GM19099 (cell line): ENCODE results near the gene C12orf76.

Source experiments
- POLR2A ChIP-seq: IDR thresholded peaks from 3 replicates; pipeline ENCODE4 v1.6.1; 2011; ENCODE audit warnings: low read depth; ENCODE audit not compliant: insufficient read length; ENCODE audit errors: extremely low read depth

The C12orf76 gene

GRCh38 chr12:110035534-110036104 lies 12.7 kb downstream of the C12orf76 start:
- TF ChIP-seq POLR2A: no peak

- TF ChIP-seq POLR2A: no peak
Measured at GRCh38 chr12:110033888-110034287, 14.4 kb downstream of the C12orf76 start.

GRCh38 chr12:110029290-110029815 lies 19.0 kb downstream of the C12orf76 start:
- no peak for TF ChIP-seq POLR2A

- no peak for TF ChIP-seq POLR2A
Measured at GRCh38 chr12:110028323-110028722, 20.0 kb downstream of the C12orf76 start.

- TF ChIP-seq POLR2A: no peak
Measured at GRCh38 chr12:110024051-110024450, 24.3 kb downstream of the C12orf76 start.

GRCh38 chr12:110023059-110023980 lies 25.0 kb downstream of the C12orf76 start:
- no peak for TF ChIP-seq POLR2A

GRCh38 chr12:110020956-110021355 lies 27.4 kb downstream of the C12orf76 start:
- TF ChIP-seq POLR2A: no peak

GRCh38 chr12:110015132-110015531 lies 33.2 kb downstream of the C12orf76 start:
- no peak for TF ChIP-seq POLR2A

GRCh38 chr12:110012659-110013058 lies 35.7 kb downstream of the C12orf76 start:
- no peak for TF ChIP-seq POLR2A

- TF ChIP-seq POLR2A: no peak
Measured at GRCh38 chr12:110012137-110012536, 36.2 kb downstream of the C12orf76 start.

- peak; percentile 54 for TF ChIP-seq POLR2A
Measured at GRCh38 chr12:110010853-110011723, 37.2 kb downstream of the C12orf76 start.

GRCh38 chr12:110007881-110008280 lies 40.4 kb downstream of the C12orf76 start:
- no peak for TF ChIP-seq POLR2A

GRCh38 chr12:110006115-110006514 lies 42.2 kb downstream of the C12orf76 start:
- TF ChIP-seq POLR2A: no peak

GRCh38 chr12:110005319-110005973 lies 42.9 kb downstream of the C12orf76 start:
- TF ChIP-seq POLR2A: no peak

- no peak for TF ChIP-seq POLR2A
Measured at GRCh38 chr12:110004598-110004997, 43.7 kb downstream of the C12orf76 start.
